Measurements from ENCODE around the gene CLDN3. TPM values are rescaled to one million over a fixed set of nuclear protein-coding genes. Genes with fewer than 3 reads are reported as not detected.

Gene CLDN3
- total RNA-seq, 1 experiment from 2014 or later: 122 TPM

DNA sequence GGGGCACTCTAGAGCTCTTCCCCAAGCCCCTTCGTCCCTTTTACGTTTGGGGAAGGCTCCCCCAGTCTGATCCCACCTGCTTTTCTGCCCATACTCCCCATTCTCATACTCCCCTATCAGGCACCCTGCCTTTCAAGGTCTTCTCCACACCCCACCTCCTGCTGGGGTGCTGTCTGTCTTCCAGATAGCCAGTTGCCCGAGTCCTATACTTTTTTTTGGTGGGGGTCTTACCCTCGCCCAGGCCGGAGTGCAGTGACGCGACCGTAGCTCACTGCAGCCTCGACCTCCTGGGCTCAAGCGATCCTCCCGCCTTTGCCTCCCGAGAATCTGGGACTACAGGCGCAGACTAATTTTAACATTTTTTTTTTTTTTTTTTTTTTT, 30.7 kb downstream of the CLDN3 start:
- H3K4me1 Mint-ChIP-seq (ENCODE audit: low read depth, unreplicated experiment): peaks cover 45% of the 10 kb centered on the region
- peak overlapping the region; percentile 90 for H3K4me3 Mint-ChIP-seq (ENCODE audit: low read depth, unreplicated experiment)
- peak overlapping the region; percentile 99 for H3K27ac Mint-ChIP-seq (ENCODE audit: unreplicated experiment)
- no peak for DNase-seq
- H3K9me3 Mint-ChIP-seq (ENCODE audit: low read depth, unreplicated experiment): no peaks in the 10 kb centered on the region
- H3K27me3 Mint-ChIP-seq (ENCODE audit: unreplicated experiment): no peaks in the 10 kb centered on the region
- CTCF ChIA-PET: interaction anchor here (1.0 to 1.5 kb wide), 3 partner anchors 30 to 90 kb away, joined by 3 to 4 read pairs (median 3); partner anchors contain the start of gene CLDN3
- intact Hi-C loops (cut with micrococcal nuclease; ENCODE audit: unreplicated experiment): no loop called here
- H3K36me3 Mint-ChIP-seq (ENCODE audit: insufficient read depth, unreplicated experiment): peaks cover 82% of the 10 kb centered on the region
- TF ChIP-seq, protein P1, sequence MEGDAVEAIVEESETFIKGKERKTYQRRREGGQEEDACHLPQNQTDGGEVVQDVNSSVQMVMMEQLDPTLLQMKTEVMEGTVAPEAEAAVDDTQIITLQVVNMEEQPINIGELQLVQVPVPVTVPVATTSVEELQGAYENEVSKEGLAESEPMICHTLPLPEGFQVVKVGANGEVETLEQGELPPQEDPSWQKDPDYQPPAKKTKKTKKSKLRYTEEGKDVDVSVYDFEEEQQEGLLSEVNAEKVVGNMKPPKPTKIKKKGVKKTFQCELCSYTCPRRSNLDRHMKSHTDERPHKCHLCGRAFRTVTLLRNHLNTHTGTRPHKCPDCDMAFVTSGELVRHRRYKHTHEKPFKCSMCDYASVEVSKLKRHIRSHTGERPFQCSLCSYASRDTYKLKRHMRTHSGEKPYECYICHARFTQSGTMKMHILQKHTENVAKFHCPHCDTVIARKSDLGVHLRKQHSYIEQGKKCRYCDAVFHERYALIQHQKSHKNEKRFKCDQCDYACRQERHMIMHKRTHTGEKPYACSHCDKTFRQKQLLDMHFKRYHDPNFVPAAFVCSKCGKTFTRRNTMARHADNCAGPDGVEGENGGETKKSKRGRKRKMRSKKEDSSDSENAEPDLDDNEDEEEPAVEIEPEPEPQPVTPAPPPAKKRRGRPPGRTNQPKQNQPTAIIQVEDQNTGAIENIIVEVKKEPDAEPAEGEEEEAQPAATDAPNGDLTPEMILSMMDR (IDR thresholded peaks at IDR 0.05; ENCODE audit: unreplicated experiment): no peak
- TSS peak; percentile 66 for BruUV-seq (replicated peaks)

DNA sequence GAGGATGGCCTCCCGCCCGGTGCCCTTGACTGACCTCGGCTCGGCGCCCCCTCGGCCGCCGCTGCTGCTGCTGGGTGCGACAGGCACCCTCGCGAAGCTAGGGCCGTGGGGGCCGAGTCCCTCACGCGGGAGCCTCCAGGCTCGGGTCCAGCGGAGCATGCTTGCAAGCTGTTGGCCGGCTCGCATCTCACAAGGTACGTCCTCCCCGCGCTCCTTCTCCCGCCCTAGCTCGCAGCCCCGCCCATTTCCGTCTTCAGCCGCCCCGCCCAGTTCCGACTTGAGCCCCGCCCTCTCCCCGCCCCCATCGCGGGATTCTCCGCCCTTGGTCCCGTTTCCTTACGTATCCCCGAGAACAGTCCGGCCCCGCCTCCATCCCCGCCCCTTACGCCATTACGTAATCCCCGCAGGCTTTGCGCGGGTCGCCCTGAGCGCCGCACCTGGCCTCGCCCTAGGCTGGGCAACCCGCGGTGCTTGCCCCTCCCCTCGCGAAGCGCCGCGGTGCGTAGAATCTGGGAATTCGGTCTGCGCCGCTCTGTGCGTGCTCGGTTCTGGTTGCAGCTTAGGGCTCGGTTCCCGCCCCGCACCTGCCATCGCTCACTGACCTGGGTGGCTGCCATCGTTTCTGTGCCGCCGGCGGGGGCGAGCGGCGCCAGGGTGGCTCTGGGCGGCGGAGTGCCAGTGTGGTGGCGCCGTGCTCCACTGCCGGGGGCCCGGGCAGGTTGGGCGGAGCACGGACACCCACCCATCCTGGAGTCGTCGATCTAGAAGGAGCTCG, 31.3 kb downstream of the CLDN3 start, which contains the start of gene ABHD11:
Gene ABHD11 (minus strand): TSS at position 191 of the 775 bp plus-strand sequence. CDS start 32 bp downstream, at position 159.
- Mint-ChIP-seq H3K4me3 (ENCODE audit: low read depth, unreplicated experiment) (peak within 1 kb of the TSS; percentile 90), H3K27ac (ENCODE audit: unreplicated experiment) (peak within 1 kb of the TSS; percentile 99), H3K36me3 (ENCODE audit: insufficient read depth, unreplicated experiment) (peaks cover 80% of the 10 kb centered on the region), H3K9me3 (ENCODE audit: low read depth, unreplicated experiment) (no peaks in the 10 kb centered on the region), H3K27me3 (ENCODE audit: unreplicated experiment) (no peaks in the 10 kb centered on the region), H3K4me1 (ENCODE audit: low read depth, unreplicated experiment) (peaks cover 45% of the 10 kb centered on the region)
- no TSS peak for BruUV-seq (replicated peaks)
- intact Hi-C loops (cut with micrococcal nuclease; ENCODE audit: unreplicated experiment): no loop called here
- CTCF ChIA-PET: interaction anchor here (0.6 to 1.5 kb wide), 10 partner anchors 23 to 823 kb away, joined by 3 to 5 read pairs (median 4); partner anchors contain the start of gene CLDN3
- DNase-seq: peak; percentile 96
- TF ChIP-seq, protein P1 (IDR thresholded peaks at IDR 0.05; ENCODE audit: unreplicated experiment): no peak

DNA sequence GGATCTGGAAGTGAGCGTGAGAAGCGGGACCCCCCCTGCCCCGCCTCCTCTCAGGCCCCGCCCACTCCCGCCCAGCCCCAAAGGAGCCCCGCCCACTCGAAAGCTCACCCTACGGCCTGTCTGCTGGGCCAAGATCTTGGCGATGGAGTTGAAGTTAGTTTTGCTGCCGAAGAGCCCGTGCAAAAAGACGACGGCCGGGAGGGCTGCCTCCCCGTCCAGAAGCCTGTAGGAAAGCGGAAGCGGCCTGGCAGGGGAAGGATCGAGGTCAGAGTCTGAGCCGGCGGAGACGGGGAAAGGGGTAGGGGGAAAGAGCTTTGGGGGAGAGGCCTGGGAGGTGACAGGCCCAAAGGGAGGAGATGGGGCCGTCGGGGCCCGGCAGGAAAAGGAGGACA, 31.9 kb downstream of the CLDN3 start:
- CTCF ChIA-PET: interaction anchor here (0.6 to 1.5 kb wide), 9 partner anchors 23 to 823 kb away, joined by 3 to 5 read pairs (median 4); partner anchors contain the start of gene CLDN3
- no peaks in the 10 kb centered on the region for H3K27me3 Mint-ChIP-seq (ENCODE audit: unreplicated experiment)
- H3K9me3 Mint-ChIP-seq (ENCODE audit: low read depth, unreplicated experiment): no peaks in the 10 kb centered on the region
- BruUV-seq (replicated peaks): no TSS peak
- intact Hi-C loops (cut with micrococcal nuclease; ENCODE audit: unreplicated experiment): no loop called here
- peaks cover 77% of the 10 kb centered on the region for H3K36me3 Mint-ChIP-seq (ENCODE audit: insufficient read depth, unreplicated experiment)
- peak; percentile 53 for DNase-seq
- peak overlapping the region; percentile 94 for H3K27ac Mint-ChIP-seq (ENCODE audit: unreplicated experiment)
- H3K4me3 Mint-ChIP-seq (ENCODE audit: low read depth, unreplicated experiment): peak overlapping the region; percentile 90
- H3K4me1 Mint-ChIP-seq (ENCODE audit: low read depth, unreplicated experiment): peaks cover 39% of the 10 kb centered on the region
- TF ChIP-seq, protein P1 (IDR thresholded peaks at IDR 0.05; ENCODE audit: unreplicated experiment): no peak

DNA sequence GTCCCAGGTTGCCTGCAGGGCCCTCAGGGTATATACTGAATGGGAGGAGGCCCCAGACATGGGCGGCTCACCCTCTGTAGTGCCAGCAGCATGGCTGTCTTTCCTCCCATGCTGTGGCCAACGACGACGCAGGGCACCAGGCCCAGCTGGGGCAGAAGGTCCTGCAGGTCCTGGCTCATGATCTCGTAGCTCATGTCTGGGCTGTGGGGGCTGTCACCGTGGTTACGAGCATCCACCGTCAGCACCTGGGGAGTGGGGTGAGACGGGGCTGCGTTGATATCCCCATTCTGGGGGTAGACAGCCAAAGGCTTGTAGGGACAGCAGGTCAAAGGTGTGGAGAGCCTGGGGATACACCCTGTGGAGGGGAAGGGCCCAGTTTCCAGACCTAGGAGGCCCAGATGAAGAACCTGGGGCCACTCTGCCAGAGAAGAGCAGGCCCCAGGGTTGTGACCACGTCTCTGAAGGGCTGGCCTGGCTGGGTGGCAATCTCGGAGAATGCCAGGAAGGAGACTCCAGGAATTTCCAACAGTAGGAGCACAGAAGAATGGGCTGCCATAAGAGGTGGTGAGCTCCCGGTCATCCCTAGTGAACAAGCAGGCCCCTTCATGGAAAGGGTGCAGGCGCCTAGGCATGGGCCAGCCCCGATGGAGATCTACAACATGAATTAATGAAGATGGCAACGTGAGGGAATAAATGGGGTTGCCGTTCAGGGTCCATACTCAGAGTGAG, 32.4 kb downstream of the CLDN3 start:
- peaks cover 33% of the 10 kb centered on the region for H3K4me1 Mint-ChIP-seq (ENCODE audit: low read depth, unreplicated experiment)
- TSS peak; percentile 40 for BruUV-seq (replicated peaks)
- no peak for DNase-seq
- peaks cover 75% of the 10 kb centered on the region for H3K36me3 Mint-ChIP-seq (ENCODE audit: insufficient read depth, unreplicated experiment)
- intact Hi-C loops (cut with micrococcal nuclease; ENCODE audit: unreplicated experiment): no loop called here
- TF ChIP-seq, protein P1 (IDR thresholded peaks at IDR 0.05; ENCODE audit: unreplicated experiment): no peak
- CTCF ChIA-PET: interaction anchor here (0.6 to 1.5 kb wide), 6 partner anchors 22 to 822 kb away, joined by 3 to 5 read pairs (median 4); no protein-coding TSS in a partner anchor
- no peaks in the 10 kb centered on the region for H3K9me3 Mint-ChIP-seq (ENCODE audit: low read depth, unreplicated experiment)
- no peaks in the 10 kb centered on the region for H3K27me3 Mint-ChIP-seq (ENCODE audit: unreplicated experiment)
- peak overlapping the region; percentile 90 for H3K4me3 Mint-ChIP-seq (ENCODE audit: low read depth, unreplicated experiment)
- H3K27ac Mint-ChIP-seq (ENCODE audit: unreplicated experiment): peak overlapping the region; percentile 94

Measured in Calu3 (cell line).